Testis (tissue), 5 donors: ENCODE results near the gene OR6S1. TPM values are rescaled to one million over a fixed set of nuclear protein-coding genes. Genes with fewer than 3 reads are reported as not detected.

Experiments
- DNase-seq: peaks from one replicate; pipeline ENCODE4 v3.0.0-alpha.2; 2019
- H3K27ac ChIP-seq, 2 donors: fragments of 200-600 bp; sonication (generic); one replicate each; pipeline ENCODE4 v1.5.1; 2019
- H3K27me3 ChIP-seq: fragments of 200-600 bp; sonication (generic); one replicate; pipeline ENCODE4 v1.5.1; 2019
- H3K36me3 ChIP-seq: fragments of 200-600 bp; sonication (generic); one replicate; pipeline ENCODE4 v1.5.1; 2017; ENCODE audit warnings: low read depth; ENCODE audit errors: missing control alignments
- H3K4me1 ChIP-seq: fragments of 200-600 bp; sonication (generic); one replicate; pipeline ENCODE4 v1.5.1; 2019
- H3K4me3 ChIP-seq, 2 donors: fragments of 200-600 bp; sonication (generic); one replicate each; pipeline ENCODE4 v1.5.1; 2017 to 2019
- H3K9me3 ChIP-seq: fragments of 200-600 bp; sonication (generic); one replicate; pipeline ENCODE4 v1.5.1; 2017
- POLR2A ChIP-seq: fragments of 450-650 bp; IDR thresholded peaks from one replicate; pipeline ENCODE4 v1.6.1; 2017; ENCODE audit warnings: antibody characterized with exemption, mild to moderate bottlenecking, moderate library complexity
- WGBS, 2 donors: methylation state at CpG; one replicate each; pipeline ENCODE4 v1.1.5; 2018; 5-methylcytosine and 5-hydroxymethylcytosine counted together
- intact Hi-C: fragments of 100-400 bp; cut with DNase I; formaldehyde crosslinking; loops from one replicate; pipeline ENCODE4 v1.15.1; 2023; ENCODE audit warnings: low total_unique reads
- long read RNA-seq, 2 donors: transcript quantifications; one replicate each; lab custom pipeline, GENCODE V29; 2026
- polyA plus RNA-seq: library from polyadenylated mRNA; stranded (reverse); fragments of 350-450 nt; fragmentation: Illumina TruSeq; extraction: RNeasy Lipid Tissue Mini Kit (QIAGEN cat#74804); gene quantifications from one replicate; pipeline ENCODE4 v1.2.3, GENCODE V29; 2014; ENCODE audit warnings: low read depth, low replicate concordance; ENCODE audit not compliant: insufficient read depth
- total RNA-seq, 2 donors: library from RNA; depleted of rRNA; stranded (reverse); fragments of >200 nt; gene quantifications; one replicate each; pipeline ENCODE4 v1.2.3, GENCODE V29; 2016
- TF ChIP-seq, protein P1 (sequence below), 3 experiments: fragments of 450-650 bp in 2 of 3; fragments of 200-600 bp in 1 of 3; sonication (generic) in 1 of 3; IDR thresholded peaks; one replicate each; pipeline ENCODE4 v1.5.1; 2016 to 2019; ENCODE audit warnings: antibody characterized with exemption in 3 of 3, mild to moderate bottlenecking in 2 of 3, moderate library complexity in 1 of 3

Gene OR6S1, protein sequence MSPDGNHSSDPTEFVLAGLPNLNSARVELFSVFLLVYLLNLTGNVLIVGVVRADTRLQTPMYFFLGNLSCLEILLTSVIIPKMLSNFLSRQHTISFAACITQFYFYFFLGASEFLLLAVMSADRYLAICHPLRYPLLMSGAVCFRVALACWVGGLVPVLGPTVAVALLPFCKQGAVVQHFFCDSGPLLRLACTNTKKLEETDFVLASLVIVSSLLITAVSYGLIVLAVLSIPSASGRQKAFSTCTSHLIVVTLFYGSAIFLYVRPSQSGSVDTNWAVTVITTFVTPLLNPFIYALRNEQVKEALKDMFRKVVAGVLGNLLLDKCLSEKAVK
- total RNA-seq, result under 1 TPM in 1 of 2 donors, not detected in 1; 0.68 TPM
- polyA plus RNA-seq, result not detected
- long read RNA-seq, donor 1, result 0 reads
- long read RNA-seq, donor 2, result 0 reads

DNA sequence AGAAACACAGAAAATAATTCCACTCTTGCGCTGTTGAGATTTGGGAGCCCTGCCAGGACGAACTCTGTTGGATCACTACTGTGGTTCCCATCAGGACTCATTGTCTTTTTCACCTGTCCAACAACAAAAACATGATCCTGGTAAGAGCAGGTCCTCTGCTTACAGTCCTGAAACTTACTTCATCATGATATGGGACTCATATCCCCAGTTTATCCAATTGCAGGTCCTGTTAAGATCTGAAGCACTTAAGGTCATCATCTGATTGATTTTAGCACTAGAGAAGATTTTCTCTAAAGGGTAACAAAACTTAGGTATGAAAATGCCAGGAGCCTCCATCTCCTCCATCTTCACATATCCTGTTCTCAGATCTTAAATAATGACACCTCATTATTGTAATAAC lies at the start of gene OR6S1:
TSS of gene OR6S1 (minus strand) at position 101 of the 400 bp plus-strand sequence. CDS start at position 101, 0 bp downstream.
- Histone ChIP-seq H3K27me3 (no peaks in the 10 kb centered on the region), H3K27ac (peak within 1 kb of the TSS; percentile 50 to 59), H3K9me3 (no peaks in the 10 kb centered on the region), H3K4me1 (peaks cover 12% of the 10 kb centered on the region), H3K36me3 (no peaks in the 10 kb centered on the region), H3K4me3 (no peak within 1 kb of the TSS)
- TF ChIP-seq, protein P1, sequence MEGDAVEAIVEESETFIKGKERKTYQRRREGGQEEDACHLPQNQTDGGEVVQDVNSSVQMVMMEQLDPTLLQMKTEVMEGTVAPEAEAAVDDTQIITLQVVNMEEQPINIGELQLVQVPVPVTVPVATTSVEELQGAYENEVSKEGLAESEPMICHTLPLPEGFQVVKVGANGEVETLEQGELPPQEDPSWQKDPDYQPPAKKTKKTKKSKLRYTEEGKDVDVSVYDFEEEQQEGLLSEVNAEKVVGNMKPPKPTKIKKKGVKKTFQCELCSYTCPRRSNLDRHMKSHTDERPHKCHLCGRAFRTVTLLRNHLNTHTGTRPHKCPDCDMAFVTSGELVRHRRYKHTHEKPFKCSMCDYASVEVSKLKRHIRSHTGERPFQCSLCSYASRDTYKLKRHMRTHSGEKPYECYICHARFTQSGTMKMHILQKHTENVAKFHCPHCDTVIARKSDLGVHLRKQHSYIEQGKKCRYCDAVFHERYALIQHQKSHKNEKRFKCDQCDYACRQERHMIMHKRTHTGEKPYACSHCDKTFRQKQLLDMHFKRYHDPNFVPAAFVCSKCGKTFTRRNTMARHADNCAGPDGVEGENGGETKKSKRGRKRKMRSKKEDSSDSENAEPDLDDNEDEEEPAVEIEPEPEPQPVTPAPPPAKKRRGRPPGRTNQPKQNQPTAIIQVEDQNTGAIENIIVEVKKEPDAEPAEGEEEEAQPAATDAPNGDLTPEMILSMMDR (IDR thresholded peaks at IDR 0.05), result no peak
- no peak for TF ChIP-seq POLR2A
- WGBS, 2 donors, result 75 to 100% methylated on average over 1 to 2 of the region's 2 CpGs
- DNase-seq, result no peak
- intact Hi-C loops, result no loop called here

DNA sequence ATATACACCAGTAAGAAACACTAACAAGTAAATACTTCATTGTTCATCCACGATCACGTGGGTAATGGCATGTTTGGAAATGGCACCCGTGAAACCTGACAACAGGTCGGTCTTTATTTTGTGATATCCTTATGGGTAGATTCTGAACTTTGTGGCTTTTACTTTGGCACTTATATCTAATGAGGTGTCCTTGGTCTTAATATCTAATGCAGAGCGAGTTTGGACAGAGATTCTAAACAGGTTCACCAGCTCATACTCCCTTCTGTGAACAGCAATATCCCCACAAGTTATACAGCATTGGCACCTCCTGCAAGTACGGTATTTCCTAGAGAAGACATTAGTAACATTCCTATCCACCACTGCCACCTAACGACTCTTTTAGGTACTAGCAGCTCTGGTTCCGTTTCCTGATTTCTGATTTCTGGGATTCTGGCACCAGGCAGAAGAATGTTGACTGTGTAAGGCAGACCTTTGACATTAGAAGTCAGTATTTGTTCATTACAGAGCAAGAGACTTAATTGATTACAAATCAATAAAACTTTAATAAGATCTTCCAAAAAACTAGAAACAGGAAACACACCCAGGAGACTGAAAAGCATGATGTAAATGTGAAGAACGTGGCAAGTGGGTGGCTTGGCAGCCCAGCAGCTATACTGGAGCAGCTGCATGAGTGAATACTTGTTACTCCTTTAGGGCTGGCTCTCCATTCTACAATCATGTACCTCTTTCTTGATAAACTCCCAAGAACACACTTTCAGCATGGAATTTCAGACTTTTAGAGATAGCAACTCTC lies 49.6 kb upstream of the OR6S1 start:
- no peak overlapping the region for H3K27ac ChIP-seq

DNA sequence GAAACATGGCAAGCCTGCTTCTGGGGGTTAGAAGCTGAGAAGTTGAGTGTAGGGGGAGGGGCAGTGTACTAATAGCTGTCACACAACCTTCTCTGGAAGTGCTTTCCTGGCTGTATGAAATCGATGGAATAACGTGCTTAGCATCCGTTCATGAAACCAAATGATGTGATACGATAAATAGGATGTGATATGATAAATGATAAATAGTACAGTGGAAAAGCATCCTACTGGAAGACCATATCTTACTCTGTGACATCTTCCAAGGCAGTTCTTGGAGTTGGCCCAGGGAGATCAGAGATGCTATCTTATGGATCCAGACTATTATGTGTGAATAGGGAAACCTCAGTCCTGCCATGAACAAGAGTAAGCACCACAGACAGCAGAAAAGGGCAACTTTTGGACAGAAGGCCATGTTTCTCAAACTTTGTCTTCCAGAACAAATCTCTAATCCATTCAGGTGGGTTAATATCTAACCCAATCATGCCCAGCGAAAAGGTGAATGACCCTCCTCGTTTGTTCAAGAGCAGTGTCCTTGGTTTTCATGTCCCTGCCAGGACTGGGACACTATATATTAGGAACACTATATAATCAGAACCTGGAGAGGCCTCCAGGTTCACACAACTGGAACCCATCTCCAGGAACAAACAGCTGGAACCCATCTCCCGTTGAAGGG lies 46.8 kb upstream of the OR6S1 start, which contains the start of gene ANG:
TSS of gene ANG (plus strand) at position 598 of the 673 bp plus-strand sequence. CDS start 4,801 bp downstream, outside the sequence.
- TF ChIP-seq POLR2A, result no peak
- TF ChIP-seq, protein P1 (IDR thresholded peaks at IDR 0.05), result no peak
- DNase-seq, result no peak
- WGBS, 2 donors, result 75 to 81% methylated on average over 7 of the region's 7 CpGs
- Histone ChIP-seq H3K27me3 (no peaks in the 10 kb centered on the region), H3K9me3 (no peaks in the 10 kb centered on the region), H3K36me3 (no peaks in the 10 kb centered on the region), H3K4me1 (peaks cover 4% of the 10 kb centered on the region), H3K27ac (no peak within 1 kb of the TSS), H3K4me3 (no peak within 1 kb of the TSS)
- intact Hi-C loops, result loop anchor here (5.0 kb wide), 1 partner anchor 76 kb away; no protein-coding TSS in a partner anchor

More for the DNA sequence above, 49.6 kb upstream of the OR6S1 start:
- Histone ChIP-seq H3K4me3 (no peak overlapping the region), H3K4me1 (peaks cover 2% of the 10 kb centered on the region), H3K36me3 (no peaks in the 10 kb centered on the region), H3K9me3 (no peaks in the 10 kb centered on the region), H3K27me3 (no peaks in the 10 kb centered on the region)
- intact Hi-C loops, result loop anchor here (10.0 kb wide), 1 partner anchor 164 kb away; no protein-coding TSS in a partner anchor
- DNase-seq, result peak; percentile 70
- WGBS, 2 donors, result 15 to 19% methylated on average over 9 of the region's 9 CpGs
- TF ChIP-seq, protein P1 (IDR thresholded peaks at IDR 0.05), result peak; percentile 71 to 85 (median 81)
- TF ChIP-seq POLR2A, result no peak

DNA sequence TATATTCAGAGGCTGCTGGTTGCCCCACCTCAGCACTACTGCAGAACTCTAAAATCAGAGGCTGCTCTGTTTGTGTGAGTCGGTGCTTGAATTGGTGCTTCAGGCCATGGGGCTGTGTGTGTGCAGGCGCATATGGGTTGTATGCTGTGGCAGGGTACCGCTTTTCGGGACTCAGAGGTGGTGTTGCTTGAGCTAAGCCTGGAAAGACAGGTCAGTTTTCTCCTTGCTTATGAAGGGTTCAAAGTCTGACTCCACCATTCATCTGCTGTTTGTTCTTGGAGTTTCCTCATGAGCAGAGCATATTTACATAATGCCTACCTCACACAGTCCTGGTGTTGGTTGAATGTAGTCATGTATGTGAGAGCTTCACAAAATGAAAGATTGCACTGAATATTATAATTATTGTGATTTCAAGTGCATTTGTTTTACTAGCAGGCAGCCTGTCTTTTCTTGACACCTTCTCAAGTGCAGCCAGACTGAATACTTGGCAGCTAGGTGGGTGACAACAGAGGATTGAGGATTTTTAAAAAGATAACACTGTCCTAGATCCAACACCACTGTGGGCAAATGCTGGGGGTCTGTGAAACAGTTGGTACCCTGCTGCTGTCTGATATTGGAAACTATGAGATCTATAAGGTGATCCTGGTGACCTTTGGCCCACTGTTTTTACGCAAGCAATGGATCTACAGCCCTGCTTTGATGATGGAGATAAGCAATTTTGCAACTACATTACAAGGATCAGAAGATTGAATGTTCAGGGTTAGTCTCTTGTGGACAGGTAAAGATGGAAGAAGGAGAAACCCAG lies 46.1 kb upstream of the OR6S1 start:
- H3K4me3 ChIP-seq, result no peak overlapping the region
- H3K9me3 ChIP-seq, result no peaks in the 10 kb centered on the region
- H3K36me3 ChIP-seq, result no peaks in the 10 kb centered on the region
- no peak overlapping the region for H3K27ac ChIP-seq
- TF ChIP-seq POLR2A, result no peak
- TF ChIP-seq, protein P1 (IDR thresholded peaks at IDR 0.05), result no peak
- 72 to 76% methylated on average over 5 of the region's 5 CpGs for WGBS, 2 donors
- no peaks in the 10 kb centered on the region for H3K27me3 ChIP-seq
- H3K4me1 ChIP-seq, result peaks cover 4% of the 10 kb centered on the region
- intact Hi-C loops, result loop anchor here (5.0 kb wide), 1 partner anchor 75 kb away; no protein-coding TSS in a partner anchor
- DNase-seq, result no peak
